ENCODE measurements around the gene NAGK. TPM values are rescaled to one million over a fixed set of nuclear protein-coding genes. Genes with fewer than 3 reads are reported as not detected.

NAGK gene
- total and polyA plus RNA-seq, 2 of the 8 experiments (the other 6 are each of a cell fraction or from before 2014, with no cell fraction given) = 57.9 to 59.9 TPM

GRCh38 chr2:71068218-71069035 is at the start of gene NAGK (continued):
- TF ChIP-seq SP1 (IDR thresholded peaks at IDR 0.05; ENCODE audit: low read depth, low read length) (no peak), ASH2L (IDR thresholded peaks at IDR 0.05; ENCODE audit: low read length) (no peak), CBX8 (IDR thresholded peaks at IDR 0.05; ENCODE audit: borderline replicate concordance, low read depth, low read length) (no peak), KDM4A (IDR thresholded peaks at IDR 0.05; ENCODE audit: low read depth, low read length, severe bottlenecking) (peak; percentile 86), GABPA (IDR thresholded peaks at IDR 0.05; ENCODE audit: borderline replicate concordance, insufficient read depth, low read length) (peak; percentile 35; the same call in 1 of the 2 replicates), EZH2 (IDR thresholded peaks at IDR 0.05; ENCODE audit: low read depth, low read length, severe bottlenecking) (no peak), FOSL1 (IDR thresholded peaks at IDR 0.05; ENCODE audit: insufficient read depth, low read depth, low read length) (no peak), MAFK (IDR thresholded peaks at IDR 0.05; ENCODE audit: low read depth, low read length) (no peak), RAD21 (IDR thresholded peaks at IDR 0.05 in 1 of 2, conservative IDR thresholded peaks at IDR 0.05 in 1 of 2; ENCODE audit: low read depth in 2 of 2, low read length in 2 of 2) (no peak), TAF1 (IDR thresholded peaks at IDR 0.05; ENCODE audit: low read depth, low read length) (peak; percentile 82), BCL11A (IDR thresholded peaks at IDR 0.05; ENCODE audit: low read depth in 2 of 2, low read length in 2 of 2) (no peak), GTF2F1 (IDR thresholded peaks at IDR 0.05; ENCODE audit: borderline replicate concordance, low read depth, low read length) (peak; percentile 40; the same call in 1 of the 2 replicates), RXRA (IDR thresholded peaks at IDR 0.05; ENCODE audit: insufficient read depth, low read depth, low read length) (no peak), SP4 (IDR thresholded peaks at IDR 0.05; ENCODE audit: low read length) (0 out of 2 replicates have a peak, but pooled peaks have one; percentile 82), YY1 (IDR thresholded peaks at IDR 0.05; ENCODE audit: low read depth, low read length) (peak; percentile 70; the same call in 1 of the 2 replicates), NRF1 (IDR thresholded peaks at IDR 0.05; ENCODE audit: low read depth, low read length) (peak; percentile 80), EGR1 (IDR thresholded peaks at IDR 0.05; ENCODE audit: borderline replicate concordance, low read depth, low read length) (no peak), SAP30 (IDR thresholded peaks at IDR 0.05; ENCODE audit: insufficient read depth, insufficient replicate concordance, low read length) (peak; percentile 95), TEAD4 (IDR thresholded peaks at IDR 0.05; ENCODE audit: low read depth, low read length) (no peak), SIRT6 (IDR thresholded peaks at IDR 0.05; ENCODE audit: low read length) (no peak)
- TF ChIP-seq, protein P1, sequence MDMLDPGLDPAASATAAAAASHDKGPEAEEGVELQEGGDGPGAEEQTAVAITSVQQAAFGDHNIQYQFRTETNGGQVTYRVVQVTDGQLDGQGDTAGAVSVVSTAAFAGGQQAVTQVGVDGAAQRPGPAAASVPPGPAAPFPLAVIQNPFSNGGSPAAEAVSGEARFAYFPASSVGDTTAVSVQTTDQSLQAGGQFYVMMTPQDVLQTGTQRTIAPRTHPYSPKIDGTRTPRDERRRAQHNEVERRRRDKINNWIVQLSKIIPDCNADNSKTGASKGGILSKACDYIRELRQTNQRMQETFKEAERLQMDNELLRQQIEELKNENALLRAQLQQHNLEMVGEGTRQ (IDR thresholded peaks at IDR 0.05; ENCODE audit: low read length) = peak; percentile 74

All from H1 (cell line).